ENCODE measurements around the gene APLF. TPM values are rescaled to one million over a fixed set of nuclear protein-coding genes. Genes with fewer than 3 reads are reported as not detected.

The APLF gene, protein sequence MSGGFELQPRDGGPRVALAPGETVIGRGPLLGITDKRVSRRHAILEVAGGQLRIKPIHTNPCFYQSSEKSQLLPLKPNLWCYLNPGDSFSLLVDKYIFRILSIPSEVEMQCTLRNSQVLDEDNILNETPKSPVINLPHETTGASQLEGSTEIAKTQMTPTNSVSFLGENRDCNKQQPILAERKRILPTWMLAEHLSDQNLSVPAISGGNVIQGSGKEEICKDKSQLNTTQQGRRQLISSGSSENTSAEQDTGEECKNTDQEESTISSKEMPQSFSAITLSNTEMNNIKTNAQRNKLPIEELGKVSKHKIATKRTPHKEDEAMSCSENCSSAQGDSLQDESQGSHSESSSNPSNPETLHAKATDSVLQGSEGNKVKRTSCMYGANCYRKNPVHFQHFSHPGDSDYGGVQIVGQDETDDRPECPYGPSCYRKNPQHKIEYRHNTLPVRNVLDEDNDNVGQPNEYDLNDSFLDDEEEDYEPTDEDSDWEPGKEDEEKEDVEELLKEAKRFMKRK
- 11.4 and 13.7 TPM in 2 replicates for total RNA-seq

DNA sequence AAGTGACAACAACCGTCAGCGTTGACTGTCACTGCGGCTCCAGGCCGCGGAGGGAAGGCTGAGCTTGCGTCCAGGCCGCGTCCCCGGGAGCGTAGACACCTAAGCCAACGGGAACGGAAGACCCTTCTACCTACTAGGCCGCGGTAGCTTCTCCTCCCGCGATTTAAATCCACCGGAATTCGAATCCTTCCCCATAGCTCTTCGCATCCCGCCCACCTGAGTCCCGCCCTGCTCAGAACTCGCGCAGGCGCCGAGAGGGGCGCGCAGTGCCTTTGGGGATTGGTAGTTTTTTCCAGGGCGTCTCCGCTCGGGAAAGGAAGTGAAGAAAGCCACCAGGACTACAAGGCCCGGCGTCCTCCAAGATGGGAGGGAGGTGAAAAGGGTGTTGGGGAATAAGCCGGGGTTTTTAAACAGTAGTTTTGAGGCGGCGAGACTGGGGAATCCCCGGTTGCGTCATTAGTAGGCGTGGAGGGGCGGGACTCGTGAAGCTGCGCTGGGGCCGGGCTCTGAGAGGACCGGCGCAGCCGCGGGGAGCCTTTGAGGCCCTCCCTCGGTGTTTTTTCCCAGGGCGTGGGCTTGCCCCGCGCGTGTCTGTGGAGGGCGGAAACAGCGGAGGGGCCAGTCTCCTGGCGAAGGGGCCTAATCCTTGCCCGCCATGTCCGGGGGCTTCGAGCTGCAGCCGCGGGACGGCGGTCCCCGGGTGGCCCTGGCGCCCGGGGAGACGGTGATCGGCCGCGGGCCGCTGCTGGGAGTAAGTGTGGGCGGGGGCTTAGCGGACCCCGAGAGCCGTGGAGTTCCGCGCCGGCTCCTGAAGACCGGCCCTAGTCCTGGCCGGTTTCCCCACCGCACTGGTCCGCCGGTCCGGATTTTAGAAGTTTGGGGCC lies at the start of gene APLF, which contains the start of gene FBXO48:
TSS of gene APLF (plus strand) at position 509 of the 884 bp plus-strand sequence. CDS start at position 656, 147 bp downstream.
TSS of gene FBXO48 (minus strand) at position 218 of the 884 bp plus-strand sequence. CDS start 2,149 bp downstream, outside the sequence.

Other genes with a start within 250 kb of the APLF start
- 39.2 and 40.0 TPM in 2 replicates for gene PPP3R1, start 215.1 kb upstream of the APLF start, total RNA-seq
- gene CNRIP1, start 147.6 kb upstream of the APLF start, total RNA-seq: 70.9 and 77.6 TPM in 2 replicates
- 0.13 and 0.32 TPM in 2 replicates for gene PLEK, start 102.3 kb upstream of the APLF start, total RNA-seq
- gene FBXO48, start 291 bp upstream of the APLF start, total RNA-seq: 1.2 and 1.3 TPM in 2 replicates
- gene PROKR1, start 176.0 kb downstream of the APLF start, total RNA-seq: 0.11 TPM in 1 of 2 replicates, not detected in the other

Data from articular chondrocyte of knee joint (primary cell).